Dermis microvascular lymphatic vessel endothelial cell (primary cell): Measurements from ENCODE around the gene WFIKKN1. TPM values are rescaled to one million over a fixed set of nuclear protein-coding genes. Genes with fewer than 3 reads are reported as not detected.
A peak's percentile ranks its signal among the peaks of the same experiment; 100 is the strongest.
"Not testable (repeated sequence)": the region's sequence is repeated elsewhere in the genome, so short reads cannot be mapped to it uniquely, and the experiment has no call there.

Experiments used
- DNase-seq, 2 donors: peaks; one replicate each; pipeline versions ENCODE4 v3.0.0 to v3.0.0-alpha.2; 2010; ENCODE audit warnings: low read depth in 2 of 2
- total RNA-seq: library from RNA; depleted of rRNA; stranded (reverse); fragments of >200 nt; gene quantifications from 2 replicates; pipeline ENCODE4 v1.2.1, GENCODE V29; 2014

The WFIKKN1 gene
- total RNA-seq, 1 donor from 2014 or later, result under 0.01 TPM

DNA sequence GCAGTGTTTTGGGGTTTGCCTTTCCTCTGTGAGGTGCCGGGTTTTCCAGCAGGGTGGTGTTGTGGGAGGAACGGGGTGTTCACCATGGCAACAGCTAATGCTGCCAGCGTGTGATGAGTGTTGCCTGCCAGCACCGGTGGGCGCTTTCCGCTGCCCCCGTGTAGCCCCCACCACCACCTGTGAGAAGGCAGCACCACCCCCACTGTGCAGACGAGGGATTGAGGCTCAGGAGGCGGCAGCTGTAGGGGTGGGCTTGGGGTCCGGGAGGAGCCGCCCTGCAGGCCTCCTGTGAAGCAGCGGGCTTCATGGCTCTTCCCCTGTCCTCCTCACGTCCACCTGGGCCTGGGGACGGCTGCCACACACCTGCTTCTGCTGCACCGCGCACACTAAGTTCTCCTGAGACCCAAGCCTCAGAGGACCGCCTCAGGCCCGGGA is 35.7 kb upstream of the WFIKKN1 start:
- DNase-seq, result no peak

DNA sequence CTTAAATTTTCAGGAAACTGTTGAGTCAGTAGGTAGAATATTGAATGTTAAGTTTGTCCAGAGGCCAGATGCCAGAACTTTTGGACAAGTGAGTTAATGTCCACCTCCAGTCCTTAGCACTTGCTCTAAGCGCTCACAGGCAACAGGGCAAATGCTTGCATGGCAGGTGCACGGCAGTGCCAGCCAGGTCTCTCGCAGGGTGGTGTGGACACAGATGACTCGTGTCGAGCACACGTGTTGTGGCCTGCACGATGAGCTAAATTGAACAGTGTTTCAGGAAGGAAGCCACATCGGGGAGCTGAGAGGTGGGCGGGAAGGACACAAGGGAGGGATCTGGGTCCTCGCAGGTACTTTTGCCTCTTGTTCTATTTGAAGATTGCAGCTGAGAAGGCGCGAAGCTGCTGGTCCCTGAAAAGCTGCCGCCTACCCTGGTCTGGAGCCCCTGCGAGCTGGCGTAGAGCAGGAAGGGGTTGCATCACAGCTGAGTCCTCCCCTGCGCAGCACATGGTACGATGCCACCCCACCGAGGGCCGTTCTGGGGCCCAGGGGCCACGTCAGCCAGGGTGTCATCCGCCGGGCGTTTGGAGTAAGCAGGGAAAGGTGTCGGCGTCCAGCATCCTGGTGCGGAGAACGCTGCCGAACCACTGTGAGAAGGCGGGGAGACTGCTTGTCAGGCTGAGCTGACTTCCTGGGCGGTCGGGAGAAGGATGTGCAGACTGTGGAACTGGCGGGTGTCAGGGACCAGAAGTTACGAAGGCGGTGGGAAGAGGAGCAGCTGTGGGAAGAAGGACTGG is 34.6 kb upstream of the WFIKKN1 start:
- no peak for DNase-seq

DNA sequence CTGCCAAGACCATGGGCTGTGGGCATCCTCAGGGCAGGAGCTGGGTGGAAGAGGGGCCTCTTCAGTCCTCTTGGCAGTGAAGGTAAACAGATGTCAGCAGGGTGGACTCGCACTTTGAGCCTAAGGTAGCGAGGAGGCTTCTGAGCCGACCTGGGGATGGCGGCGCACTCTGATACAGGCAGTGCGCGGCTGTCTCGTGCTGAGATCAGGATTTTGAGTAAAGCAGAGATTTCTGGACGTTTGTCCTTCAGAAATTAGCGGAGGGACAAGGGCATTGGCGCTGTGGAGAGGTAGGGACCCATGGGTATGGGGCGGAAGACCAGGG is 34.1 kb upstream of the WFIKKN1 start:
- no peak for DNase-seq

DNA sequence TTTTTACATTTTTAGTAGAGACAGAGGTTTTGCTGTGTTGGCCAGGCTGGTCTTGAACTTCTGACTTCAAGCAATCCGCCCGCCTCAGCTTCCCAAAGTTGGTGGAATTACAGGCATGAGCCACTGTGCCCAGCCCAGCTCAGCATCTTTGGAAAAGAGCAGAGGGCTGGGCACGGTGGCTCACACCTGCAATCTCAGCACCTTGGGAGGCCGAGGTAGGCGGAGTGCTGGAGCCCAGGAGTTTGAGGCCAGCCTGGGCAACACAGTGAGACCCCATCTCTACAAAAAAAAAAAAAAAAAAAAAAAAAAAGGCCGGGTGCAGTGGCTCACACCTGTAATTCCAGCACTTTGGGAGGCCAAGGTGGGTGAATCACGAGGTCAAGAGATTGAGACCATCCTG is 33.1 kb upstream of the WFIKKN1 start:
- not testable (repeated sequence) for DNase-seq

DNA sequence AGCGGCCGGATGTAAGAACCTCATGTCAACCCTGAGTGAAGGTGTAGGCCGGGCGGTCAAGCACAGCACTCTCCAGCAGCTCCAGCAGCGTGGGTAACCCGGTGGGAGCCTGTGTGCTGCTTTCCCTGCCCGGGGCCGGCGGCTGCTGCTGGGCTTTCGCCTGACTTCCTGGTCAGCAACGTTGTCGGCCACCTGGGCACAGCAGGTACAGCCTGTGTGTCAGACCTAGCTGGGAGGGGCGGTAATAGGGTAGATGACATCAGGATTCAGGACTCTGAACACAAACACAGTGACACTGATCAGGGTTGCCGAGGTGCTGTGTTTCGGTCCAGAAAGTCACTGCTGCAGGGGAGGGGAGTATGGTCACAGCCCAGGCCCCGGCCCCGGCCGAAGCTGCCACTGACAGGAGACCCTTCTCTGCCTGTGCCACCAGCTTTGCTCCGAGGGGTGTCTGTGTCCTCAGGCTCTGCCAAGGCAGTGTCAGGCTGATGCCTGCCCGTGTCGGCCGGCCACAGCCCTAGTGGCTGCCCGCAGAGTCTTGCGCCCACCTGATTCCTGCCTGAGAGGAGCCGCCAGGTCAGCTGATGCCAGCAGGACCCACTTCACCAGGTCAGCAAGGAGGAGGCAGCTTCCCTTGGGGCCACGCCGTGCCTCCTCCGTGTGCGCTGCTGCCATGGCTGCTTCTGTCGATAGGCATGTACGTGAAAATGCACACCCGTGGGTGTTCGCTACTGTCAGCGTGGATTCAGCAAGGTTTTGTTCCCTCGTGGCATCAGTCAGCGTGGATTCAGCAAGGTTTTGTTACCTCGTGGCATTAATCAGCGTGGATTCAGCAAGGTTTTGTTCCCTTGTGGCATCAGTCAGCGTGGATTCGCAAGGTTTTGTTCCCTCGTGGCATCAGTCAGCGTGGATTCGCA is 31.7 kb upstream of the WFIKKN1 start:
- no peak for DNase-seq

DNA sequence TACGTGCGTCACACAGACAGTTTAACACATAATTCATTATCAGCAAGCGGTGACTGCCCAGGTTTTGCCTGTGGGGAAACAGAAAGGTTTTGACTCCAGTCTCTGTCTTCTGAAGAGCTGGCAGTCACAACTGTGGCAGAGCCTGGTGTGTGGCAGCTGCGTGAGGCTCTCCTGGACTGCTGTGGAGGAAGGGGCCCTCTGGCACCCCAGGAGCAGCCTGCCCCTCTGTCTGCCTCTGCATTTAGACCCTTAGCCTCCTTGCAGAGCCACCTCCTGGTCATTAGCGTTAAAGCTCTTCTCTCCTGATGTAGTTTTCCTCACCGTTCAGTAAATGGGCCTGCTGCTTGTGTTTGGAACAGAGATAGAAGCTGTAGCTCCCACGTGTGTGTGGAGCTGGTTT is 30.0 kb upstream of the WFIKKN1 start:
- DNase-seq, result peak in 1 of 2 donors; percentile 33

DNA sequence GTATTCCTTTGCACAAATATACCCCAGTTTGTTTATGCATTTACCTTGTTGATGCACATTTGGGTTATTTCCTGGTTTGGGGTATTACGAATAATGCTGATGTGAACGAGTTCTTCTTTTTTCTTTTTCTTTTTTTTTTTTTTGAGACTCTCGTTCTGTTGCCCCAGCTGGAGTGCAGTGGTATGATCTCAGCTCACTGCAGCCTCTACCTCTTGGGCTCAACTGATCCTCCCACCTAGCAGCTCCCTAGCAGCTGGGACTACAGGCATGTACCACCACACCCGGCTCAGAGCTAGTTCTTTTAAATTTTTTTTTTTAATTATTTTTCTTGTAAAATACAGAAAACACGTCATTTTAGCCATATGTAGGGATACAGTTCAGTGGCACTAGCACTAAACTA is 26.9 kb upstream of the WFIKKN1 start:
- no peak for DNase-seq

DNA sequence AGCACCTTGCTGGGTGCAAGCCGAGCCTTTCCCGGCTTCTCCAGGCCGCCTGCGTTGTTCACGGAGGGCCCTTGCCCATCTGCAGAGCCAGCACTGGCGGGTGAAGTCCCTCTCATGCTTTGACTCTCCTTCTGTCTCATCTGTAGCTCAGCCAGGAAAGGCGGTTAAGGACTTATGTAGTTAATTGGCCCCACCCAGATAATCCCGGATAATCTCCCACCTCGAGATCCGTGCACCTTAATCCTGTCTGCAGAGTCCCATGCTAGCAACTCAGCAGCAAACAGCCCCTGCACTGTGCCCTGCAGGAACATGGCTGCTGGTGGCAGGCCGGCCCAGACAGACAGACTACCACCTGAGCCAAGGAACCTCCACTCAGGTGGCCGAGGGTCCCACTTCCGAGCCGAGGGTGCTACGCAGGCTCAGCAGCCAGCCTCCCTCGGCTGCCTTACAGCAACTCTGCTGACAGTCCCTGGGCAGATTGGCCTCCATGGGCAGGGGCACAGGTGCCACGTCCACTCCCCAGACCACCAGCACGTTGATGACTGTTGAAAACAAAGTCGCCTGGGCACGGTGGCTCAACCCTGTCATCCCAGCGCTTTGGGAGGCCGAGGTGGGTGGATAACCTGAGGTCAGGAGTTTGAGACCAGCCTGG is 24.0 kb upstream of the WFIKKN1 start:
- DNase-seq, result no peak

DNA sequence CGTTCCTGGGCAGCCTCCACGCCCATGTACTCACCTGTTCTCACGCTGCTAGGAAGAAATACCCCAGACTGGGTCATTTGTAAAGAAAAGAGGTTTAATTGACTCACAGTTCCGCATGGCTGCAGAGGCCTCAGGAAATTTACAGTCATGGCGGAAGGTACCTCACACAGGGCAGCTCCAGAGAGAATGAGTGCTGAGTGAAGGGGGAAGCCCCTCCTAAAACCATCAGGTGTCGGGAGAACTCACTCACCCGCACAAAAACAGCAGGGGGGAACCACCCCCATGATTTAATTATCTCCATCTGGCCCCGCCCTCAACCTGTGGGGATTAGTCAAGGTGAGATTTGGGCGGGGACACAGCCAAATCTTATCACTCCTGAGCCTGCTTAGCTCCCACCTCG is 22.8 kb upstream of the WFIKKN1 start:
- no peak for DNase-seq

DNA sequence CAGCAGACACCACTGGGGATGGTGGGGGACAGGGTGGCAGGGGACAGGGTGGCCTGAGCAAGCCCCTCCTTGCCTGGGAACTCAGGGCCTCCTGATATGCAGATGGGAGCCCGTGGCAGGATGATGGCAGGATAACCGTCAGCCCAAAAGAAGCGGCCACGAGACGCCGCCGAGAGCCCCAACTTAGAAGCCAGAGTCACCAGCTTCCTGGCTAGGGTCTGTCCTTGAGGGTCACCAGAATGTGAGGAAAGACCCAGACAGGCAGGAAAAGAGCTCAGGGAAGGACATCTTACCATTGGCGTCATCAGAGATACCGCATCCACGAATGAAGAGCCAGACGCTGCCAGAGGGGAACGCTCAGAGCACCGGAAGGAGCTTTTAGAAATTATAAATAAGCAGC is 21.5 kb upstream of the WFIKKN1 start:
- DNase-seq, result no peak

DNA sequence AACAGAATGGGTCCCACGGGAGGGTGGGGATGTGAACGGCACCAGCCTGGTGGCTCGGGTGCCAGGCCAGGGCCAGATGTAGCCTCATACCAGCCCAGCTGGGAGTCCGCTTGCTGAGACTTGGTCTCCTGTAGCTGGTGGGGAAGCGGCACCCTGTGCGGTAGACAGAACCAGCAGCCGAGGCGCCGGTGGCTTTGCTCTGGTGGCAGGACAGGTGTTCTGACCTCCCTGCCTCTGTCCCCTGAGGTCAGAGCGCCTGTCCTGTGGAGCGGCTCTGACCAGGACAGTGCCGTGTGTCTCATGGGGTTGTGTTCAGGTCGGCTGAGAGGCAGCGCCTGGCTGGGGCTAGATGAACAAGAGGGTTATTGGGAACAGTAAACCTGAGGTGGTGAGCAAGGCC is 20.8 kb upstream of the WFIKKN1 start:
- no peak for DNase-seq

DNA sequence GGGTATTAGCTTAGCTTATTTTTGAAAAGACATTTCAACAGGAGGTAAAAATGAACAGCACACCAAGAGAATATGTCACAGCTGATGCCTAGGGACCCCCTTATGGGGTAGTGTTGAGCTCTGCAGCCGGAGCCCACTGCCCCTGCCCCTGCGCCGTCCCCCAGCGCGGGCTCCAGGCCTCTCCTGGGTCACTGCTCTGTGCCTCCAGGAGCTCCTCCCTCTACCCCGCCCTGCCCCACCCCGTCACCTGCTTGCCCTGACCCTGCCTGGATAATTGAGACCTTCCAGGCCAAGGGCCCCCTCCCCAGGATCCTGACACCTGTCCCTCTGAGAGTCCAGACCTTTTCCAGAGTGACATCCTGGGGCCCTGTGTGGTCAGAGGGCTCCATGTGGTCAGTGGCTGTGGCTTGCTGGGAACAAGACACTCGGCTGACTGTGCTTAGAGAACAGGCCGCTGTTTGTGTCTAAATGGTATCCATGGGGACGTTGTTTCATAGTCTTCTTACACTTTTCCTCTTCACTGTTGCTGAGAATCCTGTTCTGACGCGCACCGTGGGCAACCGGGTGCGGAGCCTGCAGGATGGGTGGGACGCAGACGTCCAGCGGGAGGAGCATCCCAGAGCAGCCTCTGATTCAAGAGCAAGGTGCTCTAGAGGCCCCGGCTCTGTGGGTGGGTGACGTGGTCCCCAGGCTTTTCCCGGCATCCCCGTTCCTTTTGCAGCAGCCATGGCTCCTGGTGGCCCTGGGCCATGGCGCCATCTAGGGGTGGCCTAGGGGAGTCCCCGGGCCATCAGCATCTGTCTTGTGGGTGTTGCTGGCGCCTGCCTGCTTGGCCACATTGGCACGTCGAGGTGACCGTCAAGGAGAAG is 20.0 kb upstream of the WFIKKN1 start:
- DNase-seq, result peak in 1 of 2 donors; percentile 43

DNA sequence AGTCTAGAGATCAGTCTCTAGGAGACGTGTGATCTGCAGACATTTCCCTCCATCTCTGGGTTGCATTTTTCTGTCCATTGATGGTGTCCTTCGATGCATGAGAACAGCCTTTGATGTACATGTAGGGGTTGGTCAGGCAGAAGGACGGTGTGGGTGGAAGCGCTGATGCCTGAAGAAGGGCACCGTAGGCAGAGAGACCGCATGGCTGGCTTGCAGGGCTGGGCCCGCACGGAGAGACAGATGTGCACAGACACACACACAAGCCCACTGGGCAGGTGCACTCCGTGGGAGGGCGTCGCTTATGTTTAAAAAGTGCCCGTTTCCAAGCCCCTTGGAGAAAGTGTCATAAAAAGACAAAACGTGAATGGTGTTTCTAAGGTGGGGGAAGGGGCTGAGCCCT is 15.7 kb upstream of the WFIKKN1 start:
- no peak for DNase-seq

DNA sequence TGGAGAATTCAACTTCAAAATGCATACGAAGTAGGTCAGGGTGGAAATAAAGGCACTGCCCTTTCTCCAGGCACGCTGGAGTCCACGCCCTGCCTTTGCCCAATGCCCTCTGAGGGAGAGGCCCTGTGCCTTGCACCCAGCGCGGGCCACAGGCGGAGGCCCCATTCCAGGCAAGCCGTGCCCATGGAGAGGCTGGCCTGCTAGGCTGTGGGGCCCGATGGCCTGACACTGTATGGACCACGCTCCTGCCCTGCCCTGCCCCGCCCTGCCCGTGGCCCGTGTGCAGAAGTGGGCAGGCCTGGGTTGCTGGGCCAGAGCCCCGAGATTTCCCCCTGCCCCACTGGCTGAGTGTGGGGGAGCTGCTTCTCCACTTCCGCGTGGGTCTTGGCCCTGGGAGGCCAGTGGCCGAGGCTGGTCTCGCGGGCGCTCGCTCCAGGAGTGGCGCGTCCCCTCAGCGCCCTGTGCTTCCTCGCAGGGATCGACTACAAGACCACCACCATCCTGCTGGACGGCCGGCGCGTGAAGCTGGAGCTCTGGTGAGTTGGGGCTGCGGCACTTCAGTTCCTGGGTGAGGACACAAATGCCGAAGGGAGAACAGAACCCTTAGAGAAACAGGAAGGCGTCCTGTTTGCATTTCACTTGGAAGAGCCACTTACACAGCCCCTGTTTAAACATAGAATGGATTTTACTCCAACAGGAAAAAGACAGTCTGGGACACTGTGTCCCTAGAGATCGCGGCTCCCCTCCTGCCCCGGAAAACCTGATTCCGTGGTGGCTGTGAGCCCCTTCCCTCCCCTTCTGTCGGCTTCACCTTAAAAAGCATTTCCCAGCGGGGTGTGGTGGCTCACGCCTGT is 13.8 kb upstream of the WFIKKN1 start:
- no peak for DNase-seq

DNA sequence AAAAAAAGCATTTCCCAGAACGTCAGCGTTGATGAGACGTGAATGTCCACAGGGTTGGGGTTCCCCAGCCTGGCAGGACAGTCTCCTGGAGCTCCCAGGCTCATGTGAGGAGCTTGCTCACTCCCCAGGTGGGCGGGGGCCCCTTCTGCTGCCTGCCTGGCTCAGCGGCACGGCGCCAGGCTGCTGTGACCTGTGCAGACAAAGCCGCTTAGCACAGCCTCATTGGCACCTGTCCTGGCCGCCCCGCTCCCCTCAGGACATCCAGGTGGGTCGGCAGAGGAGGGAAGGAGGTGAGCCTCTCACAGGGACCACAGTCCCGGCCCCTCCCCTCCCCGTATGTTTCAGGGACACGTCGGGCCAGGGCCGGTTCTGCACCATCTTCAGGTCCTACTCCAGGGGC is 12.9 kb upstream of the WFIKKN1 start:
- no peak for DNase-seq

DNA sequence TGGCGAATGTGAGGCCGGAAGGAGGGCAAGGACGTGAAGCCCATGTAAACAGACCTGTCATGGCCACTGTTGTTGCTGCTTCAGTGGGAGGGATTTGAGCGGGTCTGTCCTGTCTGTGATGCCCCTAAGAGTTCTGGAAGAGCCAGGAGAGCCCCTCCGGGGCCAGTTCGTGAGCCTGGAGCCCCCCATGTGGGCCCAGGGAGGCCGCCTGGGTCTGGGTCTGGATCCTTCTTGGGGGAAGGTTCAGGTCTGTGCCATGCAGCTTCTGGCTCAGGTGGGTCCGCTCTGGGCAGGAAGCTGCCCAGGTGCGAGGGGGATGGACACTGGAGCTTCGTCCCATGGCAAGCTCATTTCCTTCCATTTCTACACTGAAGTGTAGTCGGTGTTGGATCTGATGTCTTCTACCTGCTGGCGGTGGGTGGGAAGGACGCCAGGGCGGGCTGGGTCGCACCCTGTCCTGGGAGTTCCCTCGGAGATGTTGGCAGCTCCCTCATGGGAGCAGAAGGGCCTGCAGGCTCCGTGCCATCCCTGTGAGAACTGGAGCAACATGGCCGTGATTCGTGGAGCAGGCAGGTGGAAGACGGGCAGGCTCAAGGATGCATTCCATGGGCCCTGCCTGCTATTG is 11.2 kb upstream of the WFIKKN1 start:
- no peak for DNase-seq

DNA sequence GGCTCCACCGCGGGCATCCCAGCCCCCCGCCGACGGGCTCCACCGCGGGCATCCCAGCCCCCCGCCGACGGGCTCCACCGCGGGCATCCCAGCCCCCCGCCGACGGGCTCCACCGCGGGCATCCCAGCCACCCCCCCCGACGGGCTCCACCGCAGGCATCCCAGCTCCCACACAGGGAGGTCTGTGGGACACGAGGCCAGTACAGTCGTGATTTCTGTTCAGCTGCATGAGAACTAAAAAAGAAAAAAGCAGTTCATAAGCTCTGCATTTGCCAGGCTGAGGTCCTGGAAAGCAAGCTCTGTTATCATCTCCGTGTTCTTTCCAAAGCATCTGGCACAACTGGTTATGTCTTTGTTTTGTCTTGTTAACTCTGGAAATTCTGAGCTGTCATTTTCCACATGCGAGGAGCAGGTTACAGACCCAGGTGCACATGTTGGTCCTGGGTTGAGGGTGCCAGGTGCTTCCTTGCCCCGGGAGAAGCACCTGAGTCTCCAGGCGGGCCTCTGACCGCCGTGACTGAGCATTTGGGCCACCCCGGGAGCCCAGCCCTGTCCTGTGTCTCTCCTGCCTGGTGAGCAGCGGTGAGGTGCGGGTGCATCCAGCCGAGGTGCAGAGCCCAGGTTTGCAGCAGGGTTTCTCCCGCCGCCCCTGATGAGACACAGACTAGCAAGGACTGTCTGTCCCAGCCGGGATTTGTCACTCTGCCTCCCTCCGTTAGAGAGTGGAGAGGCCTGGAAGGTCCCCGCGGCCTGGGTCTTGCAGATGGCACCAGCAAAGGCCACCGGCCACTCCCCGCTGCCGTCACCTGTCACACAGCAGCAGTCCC is 9.9 kb upstream of the WFIKKN1 start:
- DNase-seq, result no peak

DNA sequence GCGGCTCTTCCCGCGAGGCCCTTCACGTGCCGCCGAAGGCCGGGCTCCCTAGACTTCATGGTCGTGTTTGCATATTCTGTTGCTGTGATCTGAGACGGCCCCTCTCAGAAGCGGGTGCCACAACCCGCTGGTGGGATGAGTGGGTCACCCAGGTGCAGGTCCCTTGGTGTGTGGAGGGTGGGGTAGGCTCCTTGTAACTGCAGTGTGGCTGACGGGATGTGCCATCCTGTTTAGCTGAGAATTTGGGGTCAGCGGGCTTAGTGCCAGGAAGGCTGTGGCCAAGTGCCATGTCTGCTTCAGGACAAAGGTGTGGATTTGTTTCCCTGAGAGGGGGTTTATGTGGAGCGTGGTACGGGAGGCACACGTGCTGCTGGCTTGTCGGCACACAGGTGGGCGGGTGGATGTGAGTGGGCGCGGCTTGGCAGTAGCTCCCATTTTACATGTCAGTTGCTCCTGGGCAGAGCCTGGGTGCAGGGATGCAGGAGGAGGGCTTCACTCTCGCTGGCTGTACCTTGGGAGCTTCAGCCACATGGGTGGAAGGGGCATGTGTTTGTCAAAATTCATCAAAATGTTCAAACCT is 9.2 kb upstream of the WFIKKN1 start:
- no peak for DNase-seq

DNA sequence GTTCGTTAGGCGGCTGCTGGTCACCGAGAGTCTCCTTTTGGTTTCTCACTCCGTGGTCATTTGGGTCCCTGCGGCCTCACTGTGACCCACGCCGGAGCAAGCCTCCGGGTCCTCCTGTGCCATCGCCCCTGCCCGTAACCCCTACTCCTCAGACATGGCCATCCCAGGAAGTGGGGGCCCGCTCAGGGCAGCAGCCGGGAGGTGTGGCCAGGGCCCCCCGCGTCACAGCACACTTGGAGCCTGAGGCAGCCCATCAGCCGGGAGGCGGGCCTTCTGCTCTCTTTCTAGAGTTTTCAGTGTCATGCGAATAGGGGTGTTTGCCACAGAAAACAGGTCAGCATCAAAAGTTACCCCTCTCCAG is 7.9 kb upstream of the WFIKKN1 start:
- no peak for DNase-seq
